B cell (primary cell): Measurements from ENCODE around the gene PGPEP1. TPM values are rescaled to one million over a fixed set of nuclear protein-coding genes. Genes with fewer than 3 reads are reported as not detected.

ENCODE experiments used
- ATAC-seq: fragments of 200-7000 bp; cut with Tn5 transposase; one replicate; pipeline ENCODE4 v1.10.0; 2021; ENCODE audit warnings: low read depth, mild to moderate bottlenecking, moderate number of reproducible peaks, moderate library complexity
- CTCF ChIA-PET: fragments of 350-600 bp; sonication (Branson Sonifier 250); formaldehyde crosslinking; loops from one replicate; lab custom pipeline; 2021; ENCODE audit warnings: antibody characterized with exemption, inconsistent platforms; lab: Charles Lee
- POLR2A ChIA-PET: fragments of 350-600 bp; sonication (Branson Sonifier 250); formaldehyde crosslinking; loops from one replicate; lab custom pipeline; 2021; ENCODE audit warnings: antibody characterized with exemption; lab: Charles Lee
- DNase-seq: peaks from one replicate; pipeline ENCODE4 v3.0.0; 2013
- H2AFZ ChIP-seq: 2 replicates; pipeline ENCODE4 v1.6.1; 2012; ENCODE audit warnings: mild to moderate bottlenecking, low read depth, low read length; ENCODE audit not compliant: insufficient read depth, poor library complexity, severe bottlenecking
- H3K27ac ChIP-seq, 2 donors: 1 replicate in 1 of 2; 2 replicates in 1 of 2; pipeline ENCODE4 v1.5.1; 2012 to 2013; ENCODE audit warnings: low read length in 2 of 2, mild to moderate bottlenecking in 2 of 2, moderate library complexity in 1 of 2
- H3K27me3 ChIP-seq, 4 experiments: fragments of 200-600 bp in 1 of 4; sonication (generic) in 1 of 4; replicated peaks in 1 of 4; 1 replicate in 2 of 4; 2 replicates in 2 of 4; pipeline versions ENCODE4 v1.6.1 to v1.7.0; 2013 to 2016; ENCODE audit warnings: low read length in 3 of 4, mild to moderate bottlenecking in 2 of 4, mixed read lengths in 1 of 4, moderate library complexity in 1 of 4; ENCODE audit not compliant: insufficient read depth in 4 of 4, control insufficient read depth in 3 of 4; ENCODE audit errors: control extremely low read depth in 1 of 4
- H3K36me3 ChIP-seq, 2 experiments: replicated peaks in 1 of 2; 1 replicate in 1 of 2; 2 replicates in 1 of 2; pipeline versions ENCODE4 v1.6.1 to v1.7.1; 2013; ENCODE audit warnings: low read length in 1 of 2; ENCODE audit not compliant: insufficient read depth in 2 of 2, control insufficient read depth in 1 of 2; ENCODE audit errors: control extremely low read depth in 1 of 2, extremely low read depth in 1 of 2
- H3K4me1 ChIP-seq, 2 donors: fragments of 200-600 bp in 1 of 2; sonication (generic) in 1 of 2; 1 replicate in 1 of 2; 2 replicates in 1 of 2; pipeline versions ENCODE4 v1.5.1 to v1.6.1; 2013 to 2017; ENCODE audit warnings: low read length in 2 of 2; ENCODE audit not compliant: control insufficient read depth in 2 of 2, insufficient read depth in 2 of 2
- H3K4me2 ChIP-seq: replicated peaks from 2 replicates; pipeline ENCODE3; 2012; ENCODE audit warnings: mild to moderate bottlenecking, low read depth, low read length; ENCODE audit not compliant: poor library complexity, severe bottlenecking
- H3K4me3 ChIP-seq, 5 experiments: fragments of 200-600 bp in 1 of 5; sonication (generic) in 1 of 5; 1 replicate in 3 of 5; 2 replicates in 2 of 5; pipeline versions ENCODE4 v1.5.1 to v1.7.0; 2011 to 2016; ENCODE audit warnings: low read length in 4 of 5, mild to moderate bottlenecking in 4 of 5, low read depth in 2 of 5, control low read depth in 1 of 5, moderate library complexity in 1 of 5; ENCODE audit not compliant: insufficient read depth in 1 of 5; ENCODE audit errors: control extremely low read depth in 1 of 5, extremely low read depth in 1 of 5
- H3K79me2 ChIP-seq: fragments of 200-600 bp; sonication (generic); one replicate; pipeline ENCODE4 v1.6.0; 2016; ENCODE audit warnings: low read length; ENCODE audit not compliant: control insufficient read depth, insufficient read depth
- H3K9ac ChIP-seq: fragments of 200-600 bp; sonication (generic); 2 replicates; pipeline ENCODE4 v1.6.1; 2017; ENCODE audit warnings: mild to moderate bottlenecking, low read length, moderate library complexity
- H3K9me3 ChIP-seq, 3 donors: one replicate each; pipeline versions ENCODE4 v1.6.1 to v1.7.1; 2013; ENCODE audit warnings: low read length in 2 of 3; ENCODE audit not compliant: control insufficient read depth in 2 of 3, insufficient read depth in 1 of 3; ENCODE audit errors: control extremely low read depth in 1 of 3
- H4K20me1 ChIP-seq: 2 replicates; pipeline ENCODE4 v1.6.0; 2012; ENCODE audit warnings: mild to moderate bottlenecking, low read length; ENCODE audit not compliant: insufficient read depth, control insufficient read depth, poor library complexity, severe bottlenecking
- H3K27ac Mint-ChIP-seq: one replicate; pipeline ENCODE4 v1.8.0; 2021; ENCODE audit warnings: mixed read lengths
- H3K27me3 Mint-ChIP-seq: one replicate; pipeline ENCODE4 v1.8.0; 2021; ENCODE audit warnings: mixed read lengths
- H3K4me1 Mint-ChIP-seq: one replicate; pipeline ENCODE4 v1.8.0; 2021; ENCODE audit warnings: mixed read lengths
- H3K4me3 Mint-ChIP-seq: one replicate; pipeline ENCODE4 v1.8.0; 2021; ENCODE audit warnings: mixed read lengths
- H3K9me3 Mint-ChIP-seq: one replicate; pipeline ENCODE4 v1.8.0; 2022; ENCODE audit warnings: mixed read lengths; ENCODE audit not compliant: insufficient read depth
- EZH2 ChIP-seq: IDR thresholded peaks from 2 replicates; pipeline ENCODE4 v1.6.1; 2012; ENCODE audit warnings: borderline replicate concordance, low read depth, mild to moderate bottlenecking, moderate library complexity, low read length; ENCODE audit not compliant: insufficient read depth, poor library complexity, severe bottlenecking
- WGBS: methylation state at CpG from one replicate; pipeline ENCODE4 v1.1.5; 2013; ENCODE audit warnings: missing lambda C conversion rate; ENCODE audit not compliant: insufficient coverage; 5-methylcytosine and 5-hydroxymethylcytosine counted together
- intact Hi-C: fragments of 100-400 bp; cut with micrococcal nuclease; formaldehyde crosslinking; loops from one replicate; pipeline ENCODE4 v1.10.0; 2022
- polyA plus RNA-seq: library from polyadenylated mRNA; depleted of rRNA; stranded (reverse); fragments of >200 nt; gene quantifications from 2 replicates; pipeline ENCODE4 v1.2.3, GENCODE V29; 2012
- total RNA-seq, 2 donors: library from RNA; stranded (reverse); fragments of 120-200 nt in 1 of 2; gene quantifications; 1 replicate in 1 of 2; 2 replicates in 1 of 2; pipeline versions ENCODE4 v1.2.3 to v1.2.4, GENCODE V29; 2013 to 2022
- TF ChIP-seq, protein P1 (sequence below): fragments of 200-600 bp; IDR thresholded peaks from one replicate; pipeline ENCODE4 v1.8.0; 2022; ENCODE audit warnings: antibody characterized with exemption, mild to moderate bottlenecking

PGPEP1 gene
- total and polyA plus RNA-seq, 2 donors (not counting 1 experiment from before 2014, with no cell fraction given) = 17.6 to 20.9 TPM

GRCh38 chr19:18310118-18310909 is 30.1 kb upstream of the PGPEP1 start:
- H3K27me3 Mint-ChIP-seq = no peaks in the 10 kb centered on the region
- no peak overlapping the region for H3K27ac Mint-ChIP-seq
- H3K9ac ChIP-seq = no peak overlapping the region
- ChIA-PET POLR2A (interaction anchor here (0.6 to 4.7 kb wide), 3 partner anchors 19 to 250 kb away, joined by 3 to 63 read pairs (median 3); partner anchors contain the start of gene JUND), CTCF (interaction anchor here (1.1 to 1.4 kb wide), 3 partner anchors 12 to 31 kb away, joined by 3 to 4 read pairs (median 4); partner anchors contain the start of gene LSM4)
- H3K4me3 Mint-ChIP-seq = no peak overlapping the region
- no peak for TF ChIP-seq EZH2
- TF ChIP-seq, protein P1, sequence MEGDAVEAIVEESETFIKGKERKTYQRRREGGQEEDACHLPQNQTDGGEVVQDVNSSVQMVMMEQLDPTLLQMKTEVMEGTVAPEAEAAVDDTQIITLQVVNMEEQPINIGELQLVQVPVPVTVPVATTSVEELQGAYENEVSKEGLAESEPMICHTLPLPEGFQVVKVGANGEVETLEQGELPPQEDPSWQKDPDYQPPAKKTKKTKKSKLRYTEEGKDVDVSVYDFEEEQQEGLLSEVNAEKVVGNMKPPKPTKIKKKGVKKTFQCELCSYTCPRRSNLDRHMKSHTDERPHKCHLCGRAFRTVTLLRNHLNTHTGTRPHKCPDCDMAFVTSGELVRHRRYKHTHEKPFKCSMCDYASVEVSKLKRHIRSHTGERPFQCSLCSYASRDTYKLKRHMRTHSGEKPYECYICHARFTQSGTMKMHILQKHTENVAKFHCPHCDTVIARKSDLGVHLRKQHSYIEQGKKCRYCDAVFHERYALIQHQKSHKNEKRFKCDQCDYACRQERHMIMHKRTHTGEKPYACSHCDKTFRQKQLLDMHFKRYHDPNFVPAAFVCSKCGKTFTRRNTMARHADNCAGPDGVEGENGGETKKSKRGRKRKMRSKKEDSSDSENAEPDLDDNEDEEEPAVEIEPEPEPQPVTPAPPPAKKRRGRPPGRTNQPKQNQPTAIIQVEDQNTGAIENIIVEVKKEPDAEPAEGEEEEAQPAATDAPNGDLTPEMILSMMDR = no peak
- H3K4me3 ChIP-seq = no peak overlapping the region
- H3K9me3 ChIP-seq = no peaks in the 10 kb centered on the region
- intact Hi-C loops = no loop called here
- H3K36me3 ChIP-seq = peaks cover 0 to 38% of the 10 kb centered on the region in 2 experiments
- no peaks in the 10 kb centered on the region for H3K27me3 ChIP-seq
- H3K79me2 ChIP-seq = peaks cover 18% of the 10 kb centered on the region
- no peaks in the 10 kb centered on the region for H4K20me1 ChIP-seq
- no peak overlapping the region for H3K27ac ChIP-seq
- H3K4me1 Mint-ChIP-seq = peaks cover 29% of the 10 kb centered on the region
- no peak overlapping the region for H3K4me2 ChIP-seq
- no peaks in the 10 kb centered on the region for H3K9me3 Mint-ChIP-seq
- no peak for DNase-seq
- no peak for ATAC-seq
- WGBS = 97% methylated on average over 21 of the region's 23 CpGs
- peaks cover 27 to 34% of the 10 kb centered on the region in 2 donors for H3K4me1 ChIP-seq
- H2AFZ ChIP-seq = no peak overlapping the region

DNA sequence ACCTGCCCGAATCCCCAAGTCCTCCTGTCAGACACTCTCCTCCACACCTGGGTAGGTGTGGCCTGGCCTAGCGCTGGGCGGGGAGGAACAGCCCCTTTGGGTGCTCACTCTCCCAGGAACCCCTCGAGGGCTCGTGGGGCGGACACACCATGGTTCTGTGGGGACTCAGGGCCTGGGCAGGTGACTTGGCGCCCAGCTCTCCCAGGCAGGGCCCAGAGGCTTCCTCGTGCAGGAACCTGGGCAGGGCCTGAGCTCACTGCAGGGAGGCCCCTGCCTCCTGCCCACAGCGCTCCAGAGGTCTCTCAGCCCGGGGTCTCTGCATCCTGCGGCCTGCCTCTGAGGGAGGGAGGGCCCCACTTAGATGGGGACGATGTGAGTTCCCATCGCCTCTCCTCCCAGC is 29.4 kb upstream of the PGPEP1 start:
- no peaks in the 10 kb centered on the region for H3K27me3 ChIP-seq
- no peaks in the 10 kb centered on the region for H3K9me3 ChIP-seq
- Mint-ChIP-seq H3K9me3 (no peaks in the 10 kb centered on the region), H3K27me3 (no peaks in the 10 kb centered on the region), H3K4me3 (no peak overlapping the region), H3K4me1 (peaks cover 29% of the 10 kb centered on the region), H3K27ac (no peak overlapping the region)
- no peak for DNase-seq
- intact Hi-C loops = no loop called here
- WGBS = 95% methylated on average over 10 of the region's 13 CpGs
- TF ChIP-seq EZH2 = no peak
- TF ChIP-seq, protein P1 = no peak
- peaks cover 21 to 32% of the 10 kb centered on the region in 2 donors for H3K4me1 ChIP-seq
- H3K4me3 ChIP-seq = no peak overlapping the region
- POLR2A ChIA-PET = interaction anchor here (0.7 to 4.7 kb wide), 2 partner anchors 31 to 33 kb away, joined by 3 to 63 read pairs; partner anchors contain the start of gene JUND
- H2AFZ ChIP-seq = no peak overlapping the region
- no peak for ATAC-seq
- H3K36me3 ChIP-seq = peaks cover 0 to 38% of the 10 kb centered on the region in 2 experiments
- peaks cover 21% of the 10 kb centered on the region for H3K79me2 ChIP-seq
- CTCF ChIA-PET = interaction anchor here (1.4 kb wide), 2 partner anchors 12 to 31 kb away, joined by 4 read pairs; partner anchors contain the start of gene LSM4
- no peak overlapping the region for H3K4me2 ChIP-seq
- H4K20me1 ChIP-seq = no peaks in the 10 kb centered on the region
- H3K9ac ChIP-seq = no peak overlapping the region
- H3K27ac ChIP-seq = no peak overlapping the region
